NCI-H1436 treated with DMSO at 0.1 percent for 48 hours (cell line): ENCODE data around the gene SLC45A2.
"Not testable (repeated sequence)": the region's sequence is repeated elsewhere in the genome, so short reads cannot be mapped to it uniquely, and the experiment has no call there.

Source experiments
- DNase-seq: peaks from one replicate; lab custom pipeline; 2025; lab: John Stamatoyannopoulos, UW

Gene SLC45A2

DNA sequence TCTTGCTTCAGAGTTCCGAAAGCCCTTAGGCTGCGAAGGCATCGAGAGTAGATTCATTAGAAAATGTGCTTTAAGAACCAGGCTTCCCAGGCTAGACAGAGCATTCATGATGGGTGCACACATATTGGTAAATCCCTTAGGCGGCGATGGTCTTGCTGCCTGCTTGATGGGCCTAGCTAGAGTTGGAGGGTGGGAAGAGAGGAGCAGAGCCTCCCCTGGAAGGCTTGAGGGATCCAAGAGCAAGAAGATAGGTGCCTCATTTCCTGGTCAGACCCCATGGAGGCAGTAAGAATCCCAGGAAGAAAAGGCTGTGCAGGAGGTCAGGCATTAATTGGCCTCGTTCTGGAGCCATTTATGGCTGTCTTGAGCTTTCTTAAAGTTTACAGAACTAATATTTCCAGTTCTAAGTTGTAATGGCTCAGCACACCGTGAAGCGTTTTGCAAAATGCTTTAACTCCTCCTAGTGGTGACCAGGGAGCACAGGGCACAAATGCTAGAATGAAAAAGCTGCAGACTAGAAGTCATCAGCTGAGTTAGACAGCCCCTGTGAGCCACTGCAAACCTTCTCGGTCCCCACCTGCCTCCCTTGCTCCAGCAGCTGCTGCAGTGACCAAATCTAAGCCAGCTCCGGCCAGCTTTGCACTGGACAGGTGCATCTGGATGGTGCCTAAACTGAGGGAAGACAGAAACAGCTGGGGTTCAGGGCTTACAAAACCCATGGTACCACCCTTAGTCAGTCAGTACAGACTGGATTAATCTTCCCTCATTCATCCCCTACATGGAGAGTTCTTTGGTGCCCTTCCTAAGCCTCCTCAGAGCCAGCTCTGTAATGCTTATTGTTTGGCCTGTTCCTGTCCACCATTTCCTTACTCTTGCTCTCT is 14.7 kb downstream of the SLC45A2 start:
- DNase-seq, result no peak

DNA sequence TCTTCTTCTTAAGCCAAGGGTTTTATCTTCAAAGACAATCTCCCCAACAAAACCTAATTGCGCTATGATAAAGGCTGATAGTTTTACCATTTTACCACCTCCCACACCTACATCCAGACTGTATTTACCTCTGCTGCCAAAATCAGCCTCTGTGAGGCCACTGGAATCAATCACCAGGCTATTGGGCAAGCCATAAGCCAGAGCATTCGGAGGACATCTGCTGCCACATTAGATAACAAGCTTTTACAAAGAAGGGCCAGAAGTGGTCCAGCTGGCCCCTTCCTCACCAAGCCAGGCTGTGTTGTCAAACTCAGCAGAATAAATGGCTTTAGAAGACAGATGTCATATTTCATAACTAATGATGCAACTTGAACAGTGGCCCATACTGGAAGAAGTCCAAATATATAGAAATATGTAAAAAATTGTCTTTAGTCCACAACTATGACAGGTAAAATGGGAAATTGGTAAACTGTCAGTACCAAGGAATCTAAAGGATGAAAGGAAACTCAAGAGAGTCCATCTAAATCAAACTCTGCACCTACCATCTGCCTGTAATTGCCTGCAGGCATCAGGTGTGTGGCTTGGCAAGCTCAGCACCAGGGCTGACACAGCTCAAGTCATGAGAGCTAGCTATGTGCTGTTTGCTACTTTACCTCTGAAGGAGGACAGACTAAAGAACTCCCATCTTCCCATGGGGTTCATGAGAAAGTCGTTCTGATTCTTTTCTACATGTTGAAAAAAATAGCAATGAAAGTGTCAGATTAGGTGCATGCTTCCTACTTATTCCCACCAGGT is 16.1 kb downstream of the SLC45A2 start:
- no peak for DNase-seq

GRCh38 chr5:33966805-33967204 is 17.7 kb downstream of the SLC45A2 start:
- no peak for DNase-seq

GRCh38 chr5:33964132-33964700 is 20.3 kb downstream of the SLC45A2 start:
- DNase-seq, result no peak

DNA sequence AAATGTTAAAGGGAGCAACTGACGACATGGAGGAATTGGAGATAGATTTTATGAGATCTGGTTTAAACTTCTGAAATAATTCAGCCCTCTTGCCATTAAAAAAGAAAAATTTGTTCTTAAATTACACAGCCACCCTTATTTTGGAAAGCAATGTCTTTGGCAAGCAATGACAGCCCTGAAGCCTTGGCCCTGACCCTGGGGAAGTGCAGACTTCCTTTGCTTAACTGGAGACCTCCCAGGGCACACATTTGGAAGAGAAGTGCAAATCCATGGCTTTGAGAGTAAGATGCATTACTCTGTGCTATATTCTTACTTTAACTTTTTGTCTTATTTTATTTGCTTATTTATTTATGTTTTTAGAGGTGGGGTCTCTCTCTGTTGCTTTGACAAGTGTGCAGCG is 26.3 kb downstream of the SLC45A2 start:
- no peak for DNase-seq

DNA sequence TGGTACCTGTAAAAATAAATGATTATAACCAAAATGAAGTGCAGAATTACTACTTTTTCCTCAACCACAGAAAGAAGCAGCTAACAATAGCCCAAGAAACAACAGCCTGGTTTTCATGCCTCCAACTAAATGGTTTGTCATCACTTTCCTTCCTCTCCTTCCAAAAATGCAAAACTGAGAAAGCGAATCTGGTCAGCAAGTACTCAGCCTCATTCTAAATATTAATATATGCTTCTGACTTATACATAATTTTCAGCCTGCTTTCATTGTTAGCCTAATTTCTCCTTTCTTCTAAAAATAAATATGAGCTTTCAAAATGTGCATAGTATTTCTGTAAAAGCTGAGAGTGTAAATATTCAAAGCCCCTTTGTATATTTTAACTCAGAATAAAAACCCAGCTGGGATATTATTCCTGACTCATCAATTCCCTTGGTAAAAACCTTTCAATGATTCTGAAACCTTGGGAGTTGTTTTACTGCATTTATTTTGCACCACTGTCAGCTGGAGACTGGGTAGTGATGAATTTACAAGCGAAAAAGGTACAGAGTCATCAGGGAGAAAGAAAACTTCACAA is 26.8 kb downstream of the SLC45A2 start:
- DNase-seq, result no peak

DNA sequence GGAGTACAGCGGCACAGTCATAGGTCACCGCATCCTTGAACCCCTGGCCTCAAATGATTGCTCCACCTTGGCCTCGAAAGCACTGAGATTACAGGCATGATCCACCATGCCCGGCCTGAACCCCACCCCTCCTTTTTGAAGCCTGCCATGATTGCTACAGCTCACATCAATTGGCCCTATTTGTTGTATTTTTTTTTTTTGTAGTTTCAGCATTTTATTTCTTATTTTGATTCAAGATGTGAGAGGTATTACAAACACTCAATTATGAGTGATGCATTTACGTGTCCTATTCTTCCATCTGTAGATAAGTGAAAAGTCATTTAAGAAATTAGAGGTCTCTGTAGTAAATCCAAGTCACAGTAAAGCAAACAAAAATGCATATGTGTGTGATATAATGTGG is 32.3 kb downstream of the SLC45A2 start:
- DNase-seq, result not testable (repeated sequence)

DNA sequence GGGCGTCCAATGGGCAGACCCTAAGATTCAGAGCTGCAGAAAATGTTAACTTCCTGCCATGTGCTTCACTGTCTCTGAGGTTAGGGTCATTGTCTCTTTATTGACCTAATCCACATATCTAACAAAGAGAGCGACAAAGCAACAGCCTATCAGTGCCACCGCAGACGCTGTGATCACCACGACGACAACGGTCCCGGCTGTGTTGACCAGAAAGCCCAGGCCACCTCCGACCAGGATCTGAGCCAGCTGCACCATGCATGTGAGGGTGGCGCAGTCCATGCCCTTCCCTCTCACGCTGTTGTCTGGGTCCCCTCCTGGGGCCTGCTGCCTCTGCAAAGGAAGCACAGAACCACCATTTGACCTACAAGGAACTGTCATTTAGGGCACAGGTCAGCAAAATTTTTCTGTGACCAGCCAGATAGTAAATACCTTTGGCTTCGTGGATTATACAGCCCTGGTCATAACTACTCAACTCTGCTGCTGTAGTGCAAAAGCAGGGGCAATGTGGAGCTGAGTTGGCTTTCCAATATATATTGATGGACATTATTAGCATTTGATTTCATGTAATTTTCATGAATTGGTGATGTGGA is 39.9 kb downstream of the SLC45A2 start:
- no peak for DNase-seq

DNA sequence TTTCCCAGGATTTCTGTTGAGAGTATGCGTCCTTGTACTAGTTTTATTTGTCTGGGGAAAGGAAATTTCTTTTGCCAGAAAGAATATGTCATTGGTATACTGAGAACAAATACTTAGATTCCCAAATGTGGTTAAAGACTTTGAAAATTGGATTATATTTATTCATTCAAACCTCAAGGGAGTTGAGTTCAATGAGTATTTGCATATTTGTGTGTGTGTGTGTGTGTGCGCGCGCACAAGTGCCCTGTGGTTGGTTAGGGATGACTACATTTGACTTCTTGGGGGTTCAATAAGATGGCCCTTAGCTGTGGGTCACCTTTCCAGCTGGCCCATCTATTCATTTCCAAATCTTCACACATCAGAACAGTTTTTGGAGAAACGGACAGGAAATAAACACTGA is 43.4 kb downstream of the SLC45A2 start:
- no peak for DNase-seq

DNA sequence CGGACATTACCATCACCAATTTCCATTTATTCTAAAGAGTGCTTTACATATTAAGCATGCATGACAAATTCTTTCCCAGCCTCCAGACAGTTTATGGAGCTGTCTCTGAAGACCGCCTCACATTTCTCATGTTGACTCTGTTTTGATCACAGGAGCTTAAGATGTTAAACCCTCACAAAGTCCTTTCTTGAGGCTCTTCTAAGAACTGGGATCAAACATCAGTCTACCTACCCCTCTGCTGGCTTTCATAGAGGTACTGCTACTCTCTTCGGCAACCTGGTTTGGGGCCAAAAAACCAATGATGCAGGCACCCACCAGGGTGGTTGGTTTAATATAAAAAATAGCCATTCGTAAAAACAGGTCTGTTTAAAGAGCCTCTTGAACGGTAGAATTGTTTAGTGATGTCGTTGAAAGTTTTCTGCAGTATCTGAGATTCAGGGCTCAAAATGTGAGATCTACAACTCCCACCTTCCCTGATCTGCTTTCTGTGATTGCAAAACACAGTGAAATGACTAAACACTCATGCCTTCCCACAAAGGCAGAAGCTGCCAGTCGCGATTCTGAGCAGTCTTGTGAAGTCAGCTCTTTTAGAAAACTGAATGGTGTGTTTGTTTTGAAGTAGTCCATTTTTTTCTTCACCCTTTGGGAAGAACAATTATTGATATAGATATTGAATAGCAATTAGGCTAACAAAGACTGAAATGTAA is 44.8 kb downstream of the SLC45A2 start:
- no peak for DNase-seq

GRCh38 chr5:33938881-33939280 is 45.6 kb downstream of the SLC45A2 start:
- no peak for DNase-seq

- DNase-seq, result no peak
These were observed 46.0 kb downstream of the SLC45A2 start for GRCh38 chr5:33938507-33938796.

DNA sequence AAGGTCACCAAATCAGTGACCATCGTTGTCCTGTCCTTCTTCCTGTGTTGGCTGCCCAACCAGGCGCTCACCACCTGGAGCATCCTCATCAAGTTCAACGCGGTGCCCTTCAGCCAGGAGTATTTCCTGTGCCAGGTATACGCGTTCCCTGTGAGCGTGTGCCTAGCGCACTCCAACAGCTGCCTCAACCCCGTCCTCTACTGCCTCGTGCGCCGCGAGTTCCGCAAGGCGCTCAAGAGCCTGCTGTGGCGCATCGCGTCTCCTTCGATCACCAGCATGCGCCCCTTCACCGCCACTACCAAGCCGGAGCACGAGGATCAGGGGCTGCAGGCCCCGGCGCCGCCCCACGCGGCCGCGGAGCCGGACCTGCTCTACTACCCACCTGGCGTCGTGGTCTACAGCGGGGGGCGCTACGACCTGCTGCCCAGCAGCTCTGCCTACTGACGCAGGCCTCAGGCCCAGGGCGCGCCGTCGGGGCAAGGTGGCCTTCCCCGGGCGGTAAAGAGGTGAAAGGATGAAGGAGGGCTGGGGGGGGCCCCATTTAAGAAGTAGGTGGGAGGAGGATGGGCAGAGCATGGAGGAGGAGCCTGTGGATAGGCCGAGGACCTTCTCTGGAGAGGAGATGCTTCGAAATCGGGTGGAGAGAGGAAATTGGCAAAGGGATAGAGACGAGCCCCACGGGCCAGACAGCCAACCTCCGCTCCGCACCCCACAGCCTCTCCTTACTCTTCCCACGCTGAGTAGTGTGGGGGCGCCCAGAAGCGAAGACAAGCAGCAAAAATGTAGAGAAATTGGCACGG is 46.6 kb downstream of the SLC45A2 start:
- DNase-seq, result no peak

DNA sequence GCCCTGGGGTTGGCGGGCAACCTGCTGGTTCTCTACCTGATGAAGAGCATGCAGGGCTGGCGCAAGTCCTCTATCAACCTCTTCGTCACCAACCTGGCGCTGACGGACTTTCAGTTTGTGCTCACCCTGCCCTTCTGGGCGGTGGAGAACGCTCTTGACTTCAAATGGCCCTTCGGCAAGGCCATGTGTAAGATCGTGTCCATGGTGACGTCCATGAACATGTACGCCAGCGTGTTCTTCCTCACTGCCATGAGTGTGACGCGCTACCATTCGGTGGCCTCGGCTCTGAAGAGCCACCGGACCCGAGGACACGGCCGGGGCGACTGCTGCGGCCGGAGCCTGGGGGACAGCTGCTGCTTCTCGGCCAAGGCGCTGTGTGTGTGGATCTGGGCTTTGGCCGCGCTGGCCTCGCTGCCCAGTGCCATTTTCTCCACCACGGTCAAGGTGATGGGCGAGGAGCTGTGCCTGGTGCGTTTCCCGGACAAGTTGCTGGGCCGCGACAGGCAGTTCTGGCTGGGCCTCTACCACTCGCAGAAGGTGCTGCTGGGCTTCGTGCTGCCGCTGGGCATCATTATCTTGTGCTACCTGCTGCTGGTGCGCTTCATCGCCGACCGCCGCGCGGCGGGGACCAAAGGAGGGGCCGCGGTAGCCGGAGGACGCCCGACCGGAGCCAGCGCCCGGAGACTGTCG is 47.3 kb downstream of the SLC45A2 start:
- DNase-seq, result no peak

GRCh38 chr5:33936381-33937016 is 48.0 kb downstream of the SLC45A2 start, which contains the start of gene RXFP3:
TSS of gene RXFP3 (plus strand) at chr5:33936386. CDS start at chr5:33936741, 355 bp downstream.
- DNase-seq, result no peak

DNA sequence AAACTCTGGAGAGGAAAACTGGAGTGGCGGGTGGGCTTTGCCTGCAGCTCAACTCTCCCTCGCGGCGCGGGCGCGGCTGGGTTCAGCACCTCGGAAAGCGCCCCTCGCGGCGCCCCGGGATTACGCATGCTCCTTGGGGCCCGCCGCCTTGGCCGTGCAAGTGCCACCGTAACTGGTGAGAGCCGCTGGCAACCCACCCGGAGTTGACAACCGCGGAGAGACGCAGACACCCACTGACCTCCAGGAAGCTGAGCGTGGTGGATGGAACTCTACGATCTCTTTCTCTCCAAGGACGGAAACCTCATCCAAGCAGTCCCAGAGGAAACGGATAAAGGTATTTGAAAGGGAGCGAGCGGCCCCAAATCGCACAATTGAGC is 48.5 kb downstream of the SLC45A2 start:
- DNase-seq, result no peak

- DNase-seq, result no peak
These were observed 50.3 kb downstream of the SLC45A2 start for GRCh38 chr5:33934176-33934575.

- DNase-seq, result no peak
These were observed 50.7 kb downstream of the SLC45A2 start for GRCh38 chr5:33933723-33934169.

DNA sequence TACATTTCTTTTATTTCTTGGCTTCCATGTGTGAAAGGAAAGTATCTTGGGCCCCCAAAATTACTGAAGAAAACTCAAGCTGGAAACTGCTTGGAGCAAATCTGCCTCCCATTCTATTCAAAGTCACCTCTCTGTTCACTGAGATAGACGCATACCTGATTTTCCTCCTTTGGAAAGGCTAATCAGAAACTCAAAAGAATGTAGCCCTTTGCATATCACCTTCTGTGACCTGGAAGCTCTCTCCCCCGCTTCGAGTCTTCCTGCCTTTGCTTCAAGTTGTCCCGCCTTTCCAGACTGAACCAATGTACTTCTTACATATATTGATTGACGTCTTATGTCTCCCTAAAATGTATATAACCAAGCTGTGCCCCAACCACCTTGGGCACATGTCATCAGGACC is 53.4 kb downstream of the SLC45A2 start:
- no peak for DNase-seq
